ENCODE measurements around the gene DUOXA2.
"Not testable (repeated sequence)": the region's sequence is repeated elsewhere in the genome, so short reads cannot be mapped to it uniquely, and the experiment has no call there.

DUOXA2 gene

GRCh38 chr15:45100884-45101625, 13.1 kb upstream of the DUOXA2 start:
- no peaks in the 10 kb centered on the region for H3K9me3 ChIP-seq (ENCODE audit: insufficient read depth, low read length)
- no peaks in the 10 kb centered on the region for H3K79me2 ChIP-seq (ENCODE audit: insufficient read depth, low read length)
- H3K36me3 ChIP-seq (ENCODE audit: low read length), result no peaks in the 10 kb centered on the region
- H3K9ac ChIP-seq (ENCODE audit: low read length), result no peak overlapping the region
- no peak overlapping the region for H2AFZ ChIP-seq (ENCODE audit: low read depth, low read length, severe bottlenecking)
- H3K27me3 ChIP-seq (ENCODE audit: low read length), result no peaks in the 10 kb centered on the region
- no peak overlapping the region for H3K27ac ChIP-seq (ENCODE audit: low read depth, low read length)
- no peaks in the 10 kb centered on the region for H3F3A ChIP-seq (ENCODE audit: insufficient read depth)
- no peak overlapping the region for H3K4me2 ChIP-seq (ENCODE audit: low read depth, low read length, poor library complexity, severe bottlenecking)
- H4K20me1 ChIP-seq (ENCODE audit: low read depth, low read length), result no peaks in the 10 kb centered on the region
- no peak for TF ChIP-seq CTCF (IDR thresholded peaks at IDR 0.05; ENCODE audit: insufficient read depth, low read length, poor library complexity, severe bottlenecking)
- TF ChIP-seq EZH2phosphoT487 (conservative IDR thresholded peaks at IDR 0.05; ENCODE audit: low read length), result no peak
- H3K9me2 ChIP-seq (replicated peaks; ENCODE audit: insufficient read depth, low read length), result no peaks in the 10 kb centered on the region
- H3K4me3 ChIP-seq (ENCODE audit: insufficient read depth, low read length, poor library complexity, severe bottlenecking), result no peak overlapping the region

GRCh38 chr15:45101749-45102148, 12.4 kb upstream of the DUOXA2 start:
- Histone ChIP-seq H3K36me3 (ENCODE audit: low read length) (no peaks in the 10 kb centered on the region), H3K27ac (ENCODE audit: low read depth, low read length) (no peak overlapping the region), H3K9me2 (replicated peaks; ENCODE audit: insufficient read depth, low read length) (no peaks in the 10 kb centered on the region), H3K27me3 (ENCODE audit: low read length) (no peaks in the 10 kb centered on the region), H3K9me3 (ENCODE audit: insufficient read depth, low read length) (no peaks in the 10 kb centered on the region), H2AFZ (ENCODE audit: low read depth, low read length, severe bottlenecking) (no peak overlapping the region), H3K4me2 (ENCODE audit: low read depth, low read length, poor library complexity, severe bottlenecking) (no peak overlapping the region), H3K79me2 (ENCODE audit: insufficient read depth, low read length) (no peaks in the 10 kb centered on the region), H3K9ac (ENCODE audit: low read length) (no peak overlapping the region), H4K20me1 (ENCODE audit: low read depth, low read length) (no peaks in the 10 kb centered on the region), H3K4me3 (ENCODE audit: insufficient read depth, low read length, poor library complexity, severe bottlenecking) (no peak overlapping the region), H3F3A (ENCODE audit: insufficient read depth) (no peaks in the 10 kb centered on the region)
- TF ChIP-seq CTCF (IDR thresholded peaks at IDR 0.05; ENCODE audit: insufficient read depth, low read length, poor library complexity, severe bottlenecking) (no peak), EZH2phosphoT487 (conservative IDR thresholded peaks at IDR 0.05; ENCODE audit: low read length) (no peak)

GRCh38 chr15:45102226-45102625, 11.9 kb upstream of the DUOXA2 start:
- TF ChIP-seq EZH2phosphoT487 (conservative IDR thresholded peaks at IDR 0.05; ENCODE audit: low read length), result no peak
- TF ChIP-seq CTCF (IDR thresholded peaks at IDR 0.05; ENCODE audit: insufficient read depth, low read length, poor library complexity, severe bottlenecking), result no peak
- no peaks in the 10 kb centered on the region for H3K27me3 ChIP-seq (ENCODE audit: low read length)
- H3K9me2 ChIP-seq (replicated peaks; ENCODE audit: insufficient read depth, low read length), result no peaks in the 10 kb centered on the region
- no peaks in the 10 kb centered on the region for H3K36me3 ChIP-seq (ENCODE audit: low read length)
- no peaks in the 10 kb centered on the region for H4K20me1 ChIP-seq (ENCODE audit: low read depth, low read length)
- H3K9me3 ChIP-seq (ENCODE audit: insufficient read depth, low read length), result no peaks in the 10 kb centered on the region
- H3K4me2 ChIP-seq (ENCODE audit: low read depth, low read length, poor library complexity, severe bottlenecking), result no peak overlapping the region
- H3K27ac ChIP-seq (ENCODE audit: low read depth, low read length), result no peak overlapping the region
- H3K79me2 ChIP-seq (ENCODE audit: insufficient read depth, low read length), result no peaks in the 10 kb centered on the region
- no peak overlapping the region for H3K4me3 ChIP-seq (ENCODE audit: insufficient read depth, low read length, poor library complexity, severe bottlenecking)
- no peak overlapping the region for H2AFZ ChIP-seq (ENCODE audit: low read depth, low read length, severe bottlenecking)
- H3F3A ChIP-seq (ENCODE audit: insufficient read depth), result no peaks in the 10 kb centered on the region
- no peak overlapping the region for H3K9ac ChIP-seq (ENCODE audit: low read length)

GRCh38 chr15:45104170-45104569, 10.0 kb upstream of the DUOXA2 start:
- not testable (repeated sequence) for H3K4me3 ChIP-seq (ENCODE audit: insufficient read depth, low read length, poor library complexity, severe bottlenecking); H3K9me3 ChIP-seq (ENCODE audit: insufficient read depth, low read length); H3K79me2 ChIP-seq (ENCODE audit: insufficient read depth, low read length); H2AFZ ChIP-seq (ENCODE audit: low read depth, low read length, severe bottlenecking); H4K20me1 ChIP-seq (ENCODE audit: low read depth, low read length); H3K27me3 ChIP-seq (ENCODE audit: low read length); H3K9me2 ChIP-seq (replicated peaks; ENCODE audit: insufficient read depth, low read length); H3K36me3 ChIP-seq (ENCODE audit: low read length); H3K9ac ChIP-seq (ENCODE audit: low read length); H3K27ac ChIP-seq (ENCODE audit: low read depth, low read length); H3F3A ChIP-seq (ENCODE audit: insufficient read depth); H3K4me2 ChIP-seq (ENCODE audit: low read depth, low read length, poor library complexity, severe bottlenecking)

All from SU-DHL-6 (cell line).